Left renal cortex interstitium (tissue), 4 donors: ENCODE results near the gene SNX24. TPM values are rescaled to one million over a fixed set of nuclear protein-coding genes. Genes with fewer than 3 reads are reported as not detected.
"Not testable (repeated sequence)": the region's sequence is repeated elsewhere in the genome, so short reads cannot be mapped to it uniquely, and the experiment has no call there.

Experiments
- DNase-seq, 4 donors: peaks; one replicate each; pipeline ENCODE4 v3.0.0-alpha.2; 2013; ENCODE audit warnings: low read depth in 4 of 4, low spot score in 2 of 4, missing footprints in 1 of 4
- polyA plus RNA-seq, 4 donors: library from polyadenylated mRNA; unstranded; fragments of 120-200 nt; gene quantifications; one replicate each; pipeline ENCODE4 v1.2.1, GENCODE V29; 2013; ENCODE audit not compliant: insufficient read length in 4 of 4

SNX24 gene
- polyA plus RNA-seq, 4 donors: 20.3 to 24.7 (median 23.6) TPM

DNA sequence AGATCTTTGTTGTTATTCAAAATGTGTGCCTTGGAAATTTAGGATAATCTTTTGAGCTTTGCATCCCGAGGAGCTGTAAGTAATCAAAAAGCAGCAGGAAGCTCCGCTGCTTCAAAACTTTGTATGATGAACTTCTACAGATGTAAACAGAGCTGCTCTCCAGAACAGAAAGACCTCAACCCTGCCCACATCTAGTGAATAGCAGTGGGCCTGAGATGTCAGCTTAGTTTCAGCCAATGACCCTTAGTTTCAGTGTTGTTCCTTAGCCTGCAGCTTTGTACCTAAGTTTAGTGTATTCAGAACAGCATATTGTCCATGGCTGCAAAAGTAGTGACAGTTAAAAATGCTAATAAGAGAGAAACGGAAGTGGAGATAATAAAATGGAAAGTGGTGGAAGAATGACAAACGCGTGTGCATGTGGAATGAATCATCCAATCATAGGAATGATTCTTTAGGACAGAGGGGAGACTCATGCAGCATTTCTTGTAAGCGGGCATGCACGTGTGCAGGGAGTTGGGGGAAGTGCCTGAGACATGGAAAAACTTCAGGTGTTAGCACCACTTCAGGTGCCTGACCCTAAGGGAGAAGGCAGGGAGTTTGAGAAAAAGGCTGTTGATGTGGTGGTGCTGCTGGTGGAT lies 24.9 kb downstream of the SNX24 start:
- DNase-seq: no peak

DNA sequence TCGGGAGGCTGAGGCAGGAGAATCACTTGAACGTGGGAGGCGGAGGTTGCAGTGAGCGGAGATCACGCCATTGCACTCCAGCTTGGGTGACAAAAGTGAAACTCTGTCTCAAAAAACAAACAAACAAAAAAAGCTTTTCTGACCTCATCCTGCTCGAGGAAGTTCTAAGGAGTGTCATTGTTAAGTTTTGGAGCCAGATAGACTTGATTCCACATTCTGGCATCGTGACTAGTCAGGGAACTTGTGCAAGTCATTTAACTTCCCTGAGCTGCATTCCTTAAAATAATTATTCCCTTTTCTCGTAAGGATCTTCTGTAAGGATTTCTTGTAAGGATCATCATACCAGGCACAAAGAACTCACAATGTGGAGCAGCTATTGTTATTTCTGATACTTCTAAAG lies 26.2 kb downstream of the SNX24 start:
- DNase-seq: no peak

DNA sequence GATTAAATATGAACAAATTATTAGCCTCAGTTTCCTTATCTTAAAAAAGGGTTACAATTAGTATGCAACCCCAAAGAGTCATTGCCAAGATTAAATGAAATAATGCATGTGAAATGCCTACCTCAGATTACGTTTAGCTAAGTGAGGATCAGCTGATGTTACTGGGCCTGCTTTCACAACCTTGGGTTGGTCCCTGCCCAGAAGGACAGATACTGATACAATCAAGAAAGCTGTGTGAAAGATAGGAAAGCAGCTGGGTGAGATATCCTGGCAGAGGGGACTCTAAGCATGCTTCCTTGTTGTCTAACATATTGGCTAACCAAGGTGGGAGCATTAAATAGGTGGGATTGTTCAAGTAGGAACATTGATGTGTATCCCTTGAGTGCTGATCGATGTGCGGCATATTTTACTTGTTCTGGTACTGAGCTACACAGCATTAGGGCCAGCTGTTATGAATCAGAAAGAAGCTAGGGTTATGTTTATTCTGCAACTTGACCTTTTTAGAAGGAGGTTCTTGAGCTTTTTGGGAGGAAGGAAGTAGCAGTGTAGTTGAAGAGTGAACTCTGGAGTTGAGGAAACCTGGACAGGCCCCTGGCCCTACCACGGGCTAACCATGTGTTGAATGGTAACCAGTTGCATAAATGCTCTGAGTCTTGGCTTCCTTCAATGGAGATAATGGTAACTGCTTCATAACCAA lies 28.9 kb downstream of the SNX24 start:
- DNase-seq: no peak

DNA sequence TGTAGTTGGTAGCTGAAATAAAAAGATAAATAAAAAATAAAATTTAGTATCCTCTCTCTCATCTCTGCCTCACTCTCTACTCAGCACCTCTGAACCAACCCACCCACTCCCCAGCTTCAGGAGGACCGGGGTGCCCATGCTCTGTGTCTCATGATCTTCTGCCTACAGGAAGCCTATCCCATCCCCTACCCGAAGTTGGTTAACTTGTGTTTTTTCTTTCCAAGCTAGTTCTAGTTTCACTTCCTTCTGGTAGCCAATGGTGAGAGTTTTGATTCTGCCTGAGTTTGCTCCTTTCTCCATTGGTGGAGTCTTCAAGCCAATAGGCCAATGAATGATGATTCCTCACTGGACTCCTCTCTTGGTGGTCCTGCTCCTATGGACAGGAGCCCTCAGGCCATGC lies 32.1 kb downstream of the SNX24 start:
- DNase-seq: no peak

DNA sequence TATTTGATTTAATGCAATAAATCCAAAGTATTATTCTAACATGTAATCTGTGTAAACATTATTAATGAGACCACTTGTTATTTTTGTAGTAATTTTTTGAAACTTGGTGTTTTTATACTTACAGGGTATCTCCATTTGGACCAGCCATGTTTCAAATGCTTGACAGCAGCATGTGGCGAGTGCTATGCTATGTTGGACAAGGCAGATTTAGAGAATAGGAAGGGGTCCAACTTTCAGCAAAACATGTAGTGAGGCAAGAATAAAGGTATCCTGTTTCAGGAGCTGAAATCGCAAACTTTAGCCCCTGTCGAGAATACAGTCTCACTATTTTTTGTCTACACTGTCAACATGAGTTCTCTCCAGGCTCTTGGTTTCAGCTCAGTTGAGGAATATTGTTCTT lies 33.7 kb downstream of the SNX24 start:
- no peak for DNase-seq

DNA sequence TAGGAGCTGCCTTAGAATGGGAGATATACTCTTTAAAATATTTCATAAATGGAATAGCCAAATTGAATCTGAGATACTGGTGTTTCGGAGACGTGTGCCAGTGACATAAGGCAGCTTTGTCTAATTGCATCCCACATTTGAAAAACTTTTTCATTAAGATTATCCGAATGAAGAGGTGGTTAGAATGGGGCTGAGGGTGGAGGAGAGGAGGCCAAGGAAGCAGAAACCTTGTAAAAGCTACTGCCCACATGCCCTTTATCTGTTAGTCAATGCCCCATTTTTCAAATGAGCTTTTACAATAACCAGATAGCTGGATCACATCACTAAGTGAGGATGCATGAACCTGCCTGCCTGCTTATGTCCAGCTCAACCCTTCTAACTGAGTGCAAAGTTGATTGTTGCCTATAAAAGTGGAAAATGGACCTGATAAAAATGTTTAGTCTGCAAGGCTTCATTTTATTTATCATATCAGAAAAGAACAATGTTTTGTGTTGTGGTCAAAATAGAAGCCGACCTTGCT lies 34.8 kb downstream of the SNX24 start:
- no peak for DNase-seq

DNA sequence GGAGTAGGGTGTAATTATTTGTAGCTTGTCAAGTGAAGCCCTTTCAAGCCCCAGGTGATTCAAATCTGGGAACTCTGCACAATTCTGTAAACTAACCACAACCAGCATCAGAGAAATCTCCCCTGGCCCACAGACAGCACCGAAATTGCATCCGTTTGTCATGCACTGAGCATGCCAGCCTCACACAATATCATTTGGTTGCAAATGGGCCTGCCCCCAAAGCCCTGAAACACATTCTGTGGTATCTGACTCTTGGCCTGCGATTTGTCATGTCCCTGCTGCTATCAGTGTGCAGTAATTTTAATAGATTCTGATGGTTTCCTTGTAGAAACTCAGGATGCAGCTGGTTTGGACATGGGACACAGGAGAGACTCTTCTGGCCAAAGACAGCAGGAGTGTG lies 35.3 kb downstream of the SNX24 start:
- DNase-seq: no peak

DNA sequence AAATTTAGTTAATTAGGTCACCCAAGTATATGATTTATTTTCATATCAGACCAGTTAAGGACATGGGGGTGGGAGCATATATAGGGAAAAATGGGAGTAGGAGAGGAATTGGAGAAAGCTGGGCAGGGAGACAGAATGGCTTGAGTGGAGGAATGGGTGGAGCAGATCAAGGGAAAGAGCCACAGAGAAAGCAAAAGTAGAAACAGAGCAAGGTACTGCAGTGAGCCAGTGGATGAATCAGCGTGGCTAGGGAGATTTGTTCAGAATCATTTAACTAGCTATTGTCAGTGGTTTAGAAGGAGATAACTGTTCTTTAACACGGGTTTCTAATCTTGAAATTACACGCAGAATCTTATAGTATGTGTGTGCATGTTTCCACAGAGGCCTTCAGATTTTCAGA lies 37.4 kb downstream of the SNX24 start:
- no peak for DNase-seq

DNA sequence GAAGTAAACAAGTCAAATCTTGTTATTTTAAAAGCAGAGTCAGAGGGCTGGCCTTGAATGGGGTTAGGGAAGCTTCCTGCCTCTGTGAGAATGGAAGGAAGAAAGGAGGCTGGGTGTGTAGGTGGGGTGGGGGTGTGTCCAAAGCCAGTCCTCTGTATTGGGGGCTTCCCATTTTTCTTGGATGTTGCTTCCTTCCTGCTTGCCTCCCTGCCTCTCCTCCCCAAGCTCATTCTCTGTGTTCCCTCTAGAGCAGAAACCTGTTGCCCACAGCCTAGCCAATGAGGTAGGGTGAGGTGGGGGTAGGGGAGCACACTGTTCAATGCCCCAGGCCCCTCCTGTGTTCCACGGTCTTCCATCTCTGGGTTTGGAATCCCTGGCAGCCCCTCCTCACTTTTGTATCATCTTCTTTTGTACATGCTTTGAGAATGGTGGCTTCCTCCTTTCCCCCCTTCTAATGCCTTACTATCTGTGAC lies 39.7 kb downstream of the SNX24 start:
- DNase-seq: no peak

DNA sequence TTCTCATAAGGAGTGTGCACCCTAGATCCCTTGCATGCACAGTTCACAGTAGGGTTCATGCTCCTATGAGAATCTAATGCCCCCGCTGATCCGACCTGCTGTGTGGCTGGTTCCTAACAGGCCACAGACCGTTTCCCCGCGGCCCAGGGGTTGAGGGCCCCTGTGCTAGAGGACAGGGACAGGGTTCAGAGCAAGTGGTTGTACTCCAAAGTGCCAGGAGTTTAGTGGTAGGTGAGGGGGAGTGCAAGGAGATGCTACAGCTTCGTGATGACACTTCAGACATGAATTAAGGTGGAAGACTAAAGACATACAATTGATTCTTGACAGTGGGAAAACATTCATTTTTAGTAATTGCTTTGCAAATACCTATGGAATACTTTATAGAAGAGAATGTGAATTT lies 40.5 kb downstream of the SNX24 start:
- DNase-seq: no peak

DNA sequence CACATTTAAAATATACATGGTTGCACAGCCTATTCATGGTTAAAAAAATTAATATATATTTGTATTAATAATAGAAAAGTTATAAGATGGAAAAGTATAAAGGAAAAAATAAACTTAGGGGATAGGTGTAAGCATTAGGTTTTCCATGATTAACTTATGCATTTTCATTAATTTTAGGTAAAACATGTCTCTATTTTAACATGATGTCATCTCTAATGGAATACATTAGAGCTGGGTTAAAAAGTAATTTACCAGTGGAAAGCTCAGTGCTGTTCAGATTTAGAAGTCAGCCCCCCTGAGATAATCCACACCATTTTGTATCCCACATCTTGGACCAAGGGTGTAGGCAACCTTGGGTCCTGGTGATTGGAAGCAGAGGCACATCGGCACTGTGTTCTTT lies 49.7 kb downstream of the SNX24 start:
- no peak for DNase-seq

DNA sequence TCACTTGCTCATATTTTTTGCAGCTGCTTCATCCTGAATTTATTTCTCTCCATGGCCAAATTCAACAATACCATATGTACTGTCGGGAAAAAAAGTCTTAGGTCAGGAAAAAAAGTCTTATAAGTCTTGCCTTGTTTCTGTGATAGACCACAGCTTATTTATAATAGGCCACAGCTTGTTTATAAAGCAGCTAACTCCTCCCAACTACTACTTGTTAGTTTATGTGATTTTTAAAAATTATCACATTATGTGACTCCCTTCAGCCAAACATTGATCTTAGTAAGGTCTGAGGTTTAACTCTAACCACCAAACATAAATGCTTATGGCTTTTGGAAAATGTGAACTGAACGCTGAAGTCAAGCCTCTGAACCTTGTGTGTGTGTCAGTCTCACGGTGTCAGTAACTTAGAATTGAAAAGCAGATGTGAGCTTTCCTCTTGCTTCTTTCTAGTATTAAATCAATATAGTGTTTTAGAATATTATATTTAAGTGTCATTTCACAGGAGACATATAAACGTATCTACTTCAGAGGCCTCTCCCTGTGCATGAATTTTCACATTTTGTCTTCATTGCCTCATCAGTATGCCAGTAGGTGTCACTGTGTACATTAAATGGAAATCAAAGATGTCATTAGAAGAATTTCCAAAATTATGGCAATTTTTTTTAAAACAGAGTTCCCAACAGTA lies 51.3 kb downstream of the SNX24 start:
- DNase-seq: peak in 1 of 4 donors; percentile 16

DNA sequence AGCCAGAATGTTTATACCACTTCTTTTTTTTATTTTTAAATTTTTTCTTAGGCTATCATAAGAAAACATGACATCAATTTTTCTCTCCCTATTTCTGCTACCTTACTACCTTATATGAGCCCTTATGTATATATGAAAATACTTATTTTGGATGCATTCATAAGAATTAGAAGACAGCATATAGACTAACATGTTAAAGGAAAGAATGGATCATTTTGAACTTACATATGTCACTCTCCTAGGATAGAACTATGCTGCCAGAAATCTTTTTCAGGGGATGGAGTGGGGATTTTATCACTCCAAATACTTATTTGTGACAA lies 51.8 kb downstream of the SNX24 start:
- DNase-seq: no peak

DNA sequence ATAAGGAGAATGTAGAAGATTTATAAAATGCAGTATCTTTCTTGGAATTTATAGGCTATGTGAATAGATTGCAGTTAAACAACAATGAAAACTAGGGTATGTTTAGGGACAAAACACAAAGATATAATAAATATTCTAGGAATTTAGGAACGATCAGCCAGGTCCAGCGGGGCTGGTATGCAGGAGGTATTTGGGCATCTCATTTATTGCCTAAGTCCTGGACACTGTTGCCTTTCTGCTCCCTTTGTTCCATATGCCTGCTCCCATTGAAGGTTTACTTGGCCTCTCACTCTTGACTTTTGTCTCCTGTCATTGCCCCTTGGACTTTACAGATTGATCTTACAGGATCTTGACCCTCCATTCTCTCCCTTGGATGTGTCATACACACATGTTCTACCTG lies 55.9 kb downstream of the SNX24 start:
- no peak for DNase-seq

DNA sequence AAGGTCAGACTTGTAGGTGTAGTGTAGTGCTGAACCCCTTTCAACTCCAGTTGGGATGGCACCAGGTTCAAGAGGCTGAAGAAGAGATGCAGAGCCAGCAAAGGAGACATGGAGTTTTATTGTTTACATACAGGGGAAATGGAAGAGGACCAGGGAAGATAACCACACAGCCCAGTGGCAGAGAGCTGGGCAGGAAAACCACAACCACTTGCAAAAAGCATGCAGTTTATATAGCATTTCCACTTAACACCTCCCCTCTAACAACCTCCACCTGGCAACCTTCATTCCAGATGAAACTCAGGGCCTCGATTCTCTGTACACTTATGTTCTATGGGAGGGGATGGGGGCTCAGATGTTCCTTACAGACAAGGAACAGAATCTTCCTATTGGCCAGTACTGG lies 56.9 kb downstream of the SNX24 start:
- no peak for DNase-seq

DNA sequence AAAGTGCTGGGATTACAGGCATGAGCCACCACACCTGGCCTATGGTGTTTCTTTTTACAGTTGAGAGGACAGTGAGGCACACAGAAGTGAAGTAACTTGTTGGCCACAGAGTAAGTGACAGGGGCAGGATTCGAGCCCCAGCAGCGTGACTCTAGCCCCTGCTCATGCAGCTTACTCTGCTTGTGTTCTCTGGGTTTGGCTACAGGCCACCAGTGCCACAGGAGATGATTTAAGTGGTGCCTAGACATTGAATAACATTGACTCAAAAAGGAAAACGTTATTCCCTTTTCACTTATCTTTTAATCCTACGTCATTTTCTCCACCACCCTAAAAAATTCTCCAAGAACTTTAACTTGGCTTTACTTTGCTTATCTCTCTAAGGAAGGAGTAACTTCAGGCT lies 61.4 kb downstream of the SNX24 start:
- DNase-seq: no peak

DNA sequence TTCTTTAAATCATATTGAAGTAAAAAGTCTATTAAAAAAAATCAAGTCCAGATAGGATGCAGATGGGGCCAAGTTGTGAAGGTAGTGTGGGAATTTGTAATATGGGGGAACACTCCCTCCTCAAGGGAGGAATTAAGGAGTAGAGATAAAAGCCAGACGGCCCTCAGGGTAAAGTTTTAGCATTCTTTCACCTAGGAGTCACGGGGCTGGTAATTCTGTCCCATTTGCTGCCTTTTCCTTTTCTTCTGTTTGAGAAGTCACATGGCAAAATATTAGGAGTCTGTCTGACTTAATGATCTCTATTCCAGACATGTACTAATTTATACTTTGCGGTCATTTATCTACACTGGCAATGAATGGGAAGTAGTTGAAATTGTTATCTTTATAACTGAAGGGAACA lies 61.9 kb downstream of the SNX24 start:
- no peak for DNase-seq

DNA sequence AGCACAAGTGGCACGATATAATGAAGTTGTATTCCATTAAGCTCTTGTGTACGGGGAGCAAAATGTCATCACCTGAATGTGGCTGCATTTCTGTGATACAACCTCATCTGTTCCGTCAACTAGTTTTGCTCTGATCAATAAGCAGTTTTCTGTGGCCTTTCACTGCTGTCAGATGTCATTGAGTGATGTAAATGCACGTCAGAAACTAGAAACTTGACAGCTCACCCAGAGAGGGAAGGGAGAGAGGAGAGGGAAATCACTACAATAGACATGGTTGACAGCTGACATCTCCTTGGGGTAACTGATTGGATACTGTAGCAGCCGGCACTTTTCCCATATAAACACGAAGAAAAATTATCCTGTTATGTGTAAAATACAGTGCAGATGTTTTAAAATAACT lies 62.7 kb downstream of the SNX24 start:
- DNase-seq: no peak

DNA sequence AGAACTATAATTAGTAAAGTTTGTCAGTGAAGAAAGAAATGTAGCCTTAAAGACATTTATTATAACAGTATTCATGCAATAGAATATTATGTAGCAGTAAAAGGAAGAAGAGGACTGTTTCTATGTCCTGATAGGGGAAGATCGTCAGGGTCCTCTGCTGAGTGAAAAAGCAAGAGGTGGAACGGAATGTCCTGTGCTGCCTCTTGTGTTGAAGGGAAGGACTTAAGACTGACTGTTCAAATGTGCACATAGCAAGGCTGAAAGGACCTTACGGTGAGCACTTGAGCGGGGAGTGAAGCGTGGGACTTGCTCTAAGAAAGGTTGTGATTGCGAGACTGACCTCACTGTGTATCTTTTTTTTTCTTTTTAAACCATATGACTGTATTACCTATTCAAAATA lies 63.2 kb downstream of the SNX24 start:
- DNase-seq: no peak

DNA sequence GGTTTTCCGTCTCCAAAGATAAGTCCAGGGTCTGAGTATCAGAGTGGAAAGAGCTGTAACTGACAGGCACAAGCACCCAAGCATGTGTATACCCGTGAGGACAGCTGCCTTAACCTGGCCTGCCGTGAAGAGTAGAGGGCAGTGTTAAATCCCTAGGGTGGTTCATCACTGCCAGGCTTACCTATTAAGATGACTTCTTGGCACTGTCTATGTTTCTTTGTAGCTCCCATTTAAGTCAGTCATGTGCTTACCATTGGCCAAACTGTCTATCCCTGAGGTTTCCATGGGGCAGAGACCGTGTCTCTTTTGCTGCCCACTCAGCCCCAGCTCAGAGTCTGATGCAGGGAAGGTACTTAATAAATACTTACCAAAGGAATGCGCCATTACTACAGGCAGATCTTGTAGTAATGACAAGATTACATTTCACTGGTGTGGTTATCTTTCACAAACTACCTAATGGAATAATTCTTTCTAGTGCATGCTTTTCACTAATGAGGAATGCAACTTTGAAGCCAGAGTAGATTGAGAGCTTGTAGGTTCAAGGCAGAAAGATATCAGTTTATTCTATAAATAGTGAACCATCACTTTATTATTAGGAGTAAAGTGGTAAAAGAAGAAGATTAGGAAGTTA lies 64.2 kb downstream of the SNX24 start:
- no peak for DNase-seq

DNA sequence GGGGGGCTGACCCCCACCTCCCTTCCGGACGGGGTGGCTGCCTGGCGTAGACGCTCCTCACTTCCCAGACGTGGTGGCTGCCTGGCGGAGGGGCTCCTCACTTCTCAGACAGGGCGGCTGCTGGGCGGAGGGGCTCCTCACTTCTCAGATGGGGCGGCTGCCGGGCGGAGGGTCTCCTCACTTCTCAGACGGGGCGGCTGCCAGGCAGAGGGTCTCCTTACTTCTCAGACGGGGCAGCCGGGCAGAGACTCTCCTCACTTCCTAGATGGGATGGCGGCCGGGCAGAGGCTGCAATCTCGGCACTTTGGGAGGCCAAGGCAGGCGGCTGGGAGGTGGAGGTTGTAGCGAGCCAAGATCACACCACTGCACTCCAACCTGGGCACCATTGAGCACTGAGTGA lies 68.0 kb downstream of the SNX24 start:
- DNase-seq: not testable (repeated sequence)
